ENCODE data around the gene LDHA.

DNA sequence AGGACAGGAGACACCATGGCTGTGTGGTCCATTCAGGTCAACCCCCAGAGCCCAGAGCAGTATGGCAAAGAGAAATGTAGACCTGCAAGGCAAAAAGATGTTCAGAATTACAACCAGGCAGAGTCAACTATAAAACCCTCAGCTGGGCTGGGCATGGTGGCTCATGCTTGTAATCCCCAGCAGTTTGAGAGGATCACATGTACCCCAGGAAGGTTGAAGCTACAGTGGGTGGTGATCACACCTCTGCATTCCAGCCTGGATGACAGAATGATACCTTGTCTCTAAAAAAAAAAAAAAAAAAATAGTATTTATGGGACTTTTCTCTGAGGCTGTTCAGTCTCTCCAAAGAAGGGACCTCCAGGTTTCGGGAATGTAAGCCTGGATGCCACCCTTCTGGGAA lies 18.4 kb upstream of the LDHA start:
- TF ChIP-seq, protein P1, sequence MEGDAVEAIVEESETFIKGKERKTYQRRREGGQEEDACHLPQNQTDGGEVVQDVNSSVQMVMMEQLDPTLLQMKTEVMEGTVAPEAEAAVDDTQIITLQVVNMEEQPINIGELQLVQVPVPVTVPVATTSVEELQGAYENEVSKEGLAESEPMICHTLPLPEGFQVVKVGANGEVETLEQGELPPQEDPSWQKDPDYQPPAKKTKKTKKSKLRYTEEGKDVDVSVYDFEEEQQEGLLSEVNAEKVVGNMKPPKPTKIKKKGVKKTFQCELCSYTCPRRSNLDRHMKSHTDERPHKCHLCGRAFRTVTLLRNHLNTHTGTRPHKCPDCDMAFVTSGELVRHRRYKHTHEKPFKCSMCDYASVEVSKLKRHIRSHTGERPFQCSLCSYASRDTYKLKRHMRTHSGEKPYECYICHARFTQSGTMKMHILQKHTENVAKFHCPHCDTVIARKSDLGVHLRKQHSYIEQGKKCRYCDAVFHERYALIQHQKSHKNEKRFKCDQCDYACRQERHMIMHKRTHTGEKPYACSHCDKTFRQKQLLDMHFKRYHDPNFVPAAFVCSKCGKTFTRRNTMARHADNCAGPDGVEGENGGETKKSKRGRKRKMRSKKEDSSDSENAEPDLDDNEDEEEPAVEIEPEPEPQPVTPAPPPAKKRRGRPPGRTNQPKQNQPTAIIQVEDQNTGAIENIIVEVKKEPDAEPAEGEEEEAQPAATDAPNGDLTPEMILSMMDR (IDR thresholded peaks at IDR 0.05) = no peak
- no peak for TF ChIP-seq POLR2A (IDR thresholded peaks at IDR 0.05)

All from adrenal gland (tissue), 5 donors.